Measurements from ENCODE around the gene CSRNP3.

CSRNP3 gene

GRCh38 chr2:165528691-165529090 is 59.2 kb downstream of the CSRNP3 start:
- DNase-seq (ENCODE audit: extremely low read depth, low read depth): no peak
- TF ChIP-seq CTCF (IDR thresholded peaks at IDR 0.05; ENCODE audit: low read depth, low read length, missing control alignments): no peak
- H3K4me3 ChIP-seq (replicated peaks; ENCODE audit: low read depth, low read length): no peak overlapping the region

GRCh38 chr2:165529130-165529529 is 59.6 kb downstream of the CSRNP3 start:
- no peak for TF ChIP-seq CTCF (IDR thresholded peaks at IDR 0.05; ENCODE audit: low read depth, low read length, missing control alignments)
- DNase-seq (ENCODE audit: extremely low read depth, low read depth): no peak

GRCh38 chr2:165533331-165533730 is 63.8 kb downstream of the CSRNP3 start:
- H3K4me3 ChIP-seq (replicated peaks; ENCODE audit: low read depth, low read length): no peak overlapping the region
- no peak for DNase-seq (ENCODE audit: extremely low read depth, low read depth)
- no peak for TF ChIP-seq CTCF (IDR thresholded peaks at IDR 0.05; ENCODE audit: low read depth, low read length, missing control alignments)

More at GRCh38 chr2:165529130-165529529, 59.6 kb downstream of the CSRNP3 start:
- no peak overlapping the region for H3K4me3 ChIP-seq (replicated peaks; ENCODE audit: low read depth, low read length)

- TF ChIP-seq CTCF (IDR thresholded peaks at IDR 0.05; ENCODE audit: low read depth, low read length, missing control alignments): no peak
- no peak for DNase-seq (ENCODE audit: extremely low read depth, low read depth)
- no peak overlapping the region for H3K4me3 ChIP-seq (replicated peaks; ENCODE audit: low read depth, low read length)
Measured at GRCh38 chr2:165535471-165535870, 66.0 kb downstream of the CSRNP3 start.

GRCh38 chr2:165536851-165537499 is 67.5 kb downstream of the CSRNP3 start:
- no peak overlapping the region for H3K4me3 ChIP-seq (replicated peaks; ENCODE audit: low read depth, low read length)
- DNase-seq (ENCODE audit: extremely low read depth, low read depth): no peak
- no peak for TF ChIP-seq CTCF (IDR thresholded peaks at IDR 0.05; ENCODE audit: low read depth, low read length, missing control alignments)

- TF ChIP-seq CTCF (IDR thresholded peaks at IDR 0.05; ENCODE audit: low read depth, low read length, missing control alignments): no peak
- H3K4me3 ChIP-seq (replicated peaks; ENCODE audit: low read depth, low read length): no peak overlapping the region
- no peak for DNase-seq (ENCODE audit: extremely low read depth, low read depth)
Measured at GRCh38 chr2:165539985-165540384, 70.5 kb downstream of the CSRNP3 start.

- no peak overlapping the region for H3K4me3 ChIP-seq (replicated peaks; ENCODE audit: low read depth, low read length)
- no peak for TF ChIP-seq CTCF (IDR thresholded peaks at IDR 0.05; ENCODE audit: low read depth, low read length, missing control alignments)
- DNase-seq (ENCODE audit: extremely low read depth, low read depth): no peak
Measured at GRCh38 chr2:165544897-165545296, 75.4 kb downstream of the CSRNP3 start.

All from HFF-Myc (cell line).